GOT3 (cell line): Measurements from ENCODE around the gene ALG2.

Experiments
- DNase-seq: peaks from one replicate; lab custom pipeline; 2025; ENCODE audit warnings: mixed read lengths; lab: John Stamatoyannopoulos, UW

ALG2 gene

GRCh38 chr9:99192786-99193465, 28.8 kb downstream of the ALG2 start:
- no peak for DNase-seq

GRCh38 chr9:99190597-99191283, 31.0 kb downstream of the ALG2 start:
- DNase-seq = no peak

- no peak for DNase-seq
Observed at GRCh38 chr9:99189887-99190596, 31.7 kb downstream of the ALG2 start.

- DNase-seq = no peak
Observed at GRCh38 chr9:99189186-99189585, 32.6 kb downstream of the ALG2 start.

- no peak for DNase-seq
Observed at GRCh38 chr9:99187311-99187710, 34.4 kb downstream of the ALG2 start.

- no peak for DNase-seq
Observed at GRCh38 chr9:99185934-99186333, 35.8 kb downstream of the ALG2 start.

- DNase-seq = no peak
Observed at GRCh38 chr9:99185348-99185632, 36.5 kb downstream of the ALG2 start.

GRCh38 chr9:99184475-99185347, 37.0 kb downstream of the ALG2 start:
- DNase-seq = no peak

- no peak for DNase-seq
Observed at GRCh38 chr9:99184110-99184474, 37.6 kb downstream of the ALG2 start.

- DNase-seq = no peak
Observed at GRCh38 chr9:99183616-99184015, 38.1 kb downstream of the ALG2 start.

GRCh38 chr9:99182356-99182755, 39.4 kb downstream of the ALG2 start:
- DNase-seq = no peak

GRCh38 chr9:99181621-99182020, 40.1 kb downstream of the ALG2 start:
- DNase-seq = no peak

- no peak for DNase-seq
Observed at GRCh38 chr9:99181206-99181605, 40.5 kb downstream of the ALG2 start.

- DNase-seq = no peak
Observed at GRCh38 chr9:99180662-99181061, 41.1 kb downstream of the ALG2 start.

- DNase-seq = no peak
Observed at GRCh38 chr9:99180199-99180598, 41.5 kb downstream of the ALG2 start.

- DNase-seq = no peak
Observed at GRCh38 chr9:99178912-99179872, 42.5 kb downstream of the ALG2 start.

GRCh38 chr9:99177576-99178366, 44.0 kb downstream of the ALG2 start:
- DNase-seq = no peak

- DNase-seq = no peak
Observed at GRCh38 chr9:99176527-99177013, 45.2 kb downstream of the ALG2 start.

GRCh38 chr9:99173570-99174504, 47.9 kb downstream of the ALG2 start:
- no peak for DNase-seq
